MCF 10A (cell line): Measurements from ENCODE around the gene SYNJ2BP. TPM values are rescaled to one million over a fixed set of nuclear protein-coding genes. Genes with fewer than 3 reads are reported as not detected.

Experiments used
- Bru-seq: library from RNA; stranded (reverse); fragments of 400-500 nt; gene quantifications from one replicate; lab custom pipeline; 2021; lab: Mats Ljungman, UMichigan
- BruChase-seq, 2 experiments: library from RNA; stranded (reverse); fragments of 400-500 nt; gene quantifications; one replicate each; lab custom pipeline; 2021; lab: Mats Ljungman, UMichigan
- BruUV-seq: library from RNA; stranded (reverse); fragments of 400-500 nt; replicated peaks from 2 replicates; lab custom pipeline; 2021; lab: Mats Ljungman, UMichigan
- CTCF ChIA-PET: fragments of 300-600 bp; sonication (Branson Sonifier 250); formaldehyde crosslinking; extraction: SDS; loops from one replicate; lab custom pipeline; 2021; ENCODE audit warnings: antibody characterized with exemption, inconsistent platforms; lab: Yijun Ruan, JAX
- POLR2A ChIA-PET: fragments of 300-600, 350-650 bp; sonication (Branson Sonifier 250); formaldehyde crosslinking; extraction: SDS; loops from one replicate; lab custom pipeline; 2020; ENCODE audit warnings: antibody characterized with exemption, inconsistent platforms; lab: Yijun Ruan, JAX
- DNase-seq: peaks from one replicate; pipeline ENCODE4 v3.0.0-alpha.2; 2018; ENCODE audit not compliant: unreplicated experiment
- H3K27ac Mint-ChIP-seq: one replicate; pipeline ENCODE4 v1.8.0; 2022; ENCODE audit warnings: mild to moderate bottlenecking, low read depth, mixed read lengths; ENCODE audit not compliant: unreplicated experiment
- H3K27me3 Mint-ChIP-seq: one replicate; pipeline ENCODE4 v1.8.0; 2022; ENCODE audit warnings: mixed read lengths; ENCODE audit not compliant: insufficient read depth, unreplicated experiment
- H3K36me3 Mint-ChIP-seq: one replicate; pipeline ENCODE4 v1.8.0; 2022; ENCODE audit warnings: mild to moderate bottlenecking, moderate library complexity, mixed read lengths; ENCODE audit not compliant: insufficient read depth, unreplicated experiment
- H3K4me1 Mint-ChIP-seq: one replicate; pipeline ENCODE4 v1.8.0; 2022; ENCODE audit warnings: mixed read lengths; ENCODE audit not compliant: insufficient read depth, unreplicated experiment
- H3K4me3 Mint-ChIP-seq: one replicate; pipeline ENCODE4 v1.8.0; 2022; ENCODE audit warnings: mild to moderate bottlenecking, moderate library complexity, mixed read lengths; ENCODE audit not compliant: unreplicated experiment
- H3K9me3 Mint-ChIP-seq: one replicate; pipeline ENCODE4 v1.8.0; 2022; ENCODE audit warnings: mixed read lengths; ENCODE audit not compliant: unreplicated experiment
- CTCF ChIP-seq: fragments of 200-600 bp; IDR thresholded peaks from one replicate; pipeline ENCODE4 v1.8.0; 2022; ENCODE audit warnings: antibody characterized with exemption, mild to moderate bottlenecking; ENCODE audit not compliant: unreplicated experiment
- intact Hi-C: fragments of 100-400 bp; cut with micrococcal nuclease; formaldehyde crosslinking; loops from 2 replicates; pipeline ENCODE4 v1.14.1; 2022
- long read RNA-seq: library from polyadenylated mRNA; stranded (forward); transcript quantifications from one replicate; pipeline ENCODE4 v2.0.0, GENCODE V29; 2022
- total RNA-seq: library from RNA; stranded (reverse); gene quantifications from 2 replicates; pipeline ENCODE4 v1.2.3, GENCODE V29; 2022

SYNJ2BP gene
- 12.6 and 20.0 TPM in 2 replicates for total RNA-seq
- Bru-seq, nascent RNA = percentile 89 among the genes with signal in this experiment
- BruChase-seq, experiment 1, labeled RNA remaining after a 6-hour chase = percentile 99 among the genes with signal in this experiment
- BruChase-seq, experiment 2, labeled RNA remaining after a 2-hour chase = percentile 98 among the genes with signal in this experiment
- long read RNA-seq, full-length matches to known transcripts = 8 of 18 reads
- long read RNA-seq, partial matches to known transcripts = 0 of 18 reads
- long read RNA-seq, other reads (novel, unspliced or antisense) = 10 of 18 reads

GRCh38 chr14:70416725-70417349 is at the start of gene SYNJ2BP:
TSS of gene SYNJ2BP (minus strand) at chr14:70417090. CDS start at chr14:70416963, 127 bp downstream.
- POLR2A ChIA-PET = interaction anchor here (0.5 to 2.2 kb wide), 5 partner anchors 9 to 1018 kb away, joined by 3 to 25 read pairs (median 4); partner anchors contain the start of genes COX16, ERH and SLC39A9
- CTCF ChIA-PET = interaction anchor here (0.7 kb wide), 3 partner anchors 20 to 147 kb away, joined by 3 read pairs; no protein-coding TSS in a partner anchor
- Mint-ChIP-seq H3K4me1 (peaks cover 21% of the 10 kb centered on the region), H3K27ac (peak within 1 kb of the TSS; percentile 81), H3K9me3 (no peaks in the 10 kb centered on the region), H3K36me3 (no peaks in the 10 kb centered on the region), H3K27me3 (no peaks in the 10 kb centered on the region), H3K4me3 (peak within 1 kb of the TSS; percentile 96)
- BruUV-seq = no TSS peak
- peak; percentile 88 for DNase-seq
- intact Hi-C loops = loop anchor here (5.0 kb wide), 1 partner anchor 60 kb away; the partner anchor contains the start of gene COX16
- no peak for TF ChIP-seq CTCF

- H3K27ac Mint-ChIP-seq = no peak overlapping the region
- no peaks in the 10 kb centered on the region for H3K36me3 Mint-ChIP-seq
- no peaks in the 10 kb centered on the region for H3K27me3 Mint-ChIP-seq
- ChIA-PET CTCF (no interaction called here), POLR2A (no interaction called here)
- no peak for DNase-seq
- no TSS peak for BruUV-seq
- H3K4me3 Mint-ChIP-seq = no peak overlapping the region
- H3K9me3 Mint-ChIP-seq = no peaks in the 10 kb centered on the region
- intact Hi-C loops = no loop called here
- no peak for TF ChIP-seq CTCF
- H3K4me1 Mint-ChIP-seq = no peaks in the 10 kb centered on the region
These were observed 37.8 kb upstream of the SYNJ2BP start for GRCh38 chr14:70454731-70455130.

- H3K27me3 Mint-ChIP-seq = no peaks in the 10 kb centered on the region
- TF ChIP-seq CTCF = no peak
- intact Hi-C loops = no loop called here
- POLR2A ChIA-PET = no interaction called here
- no peak for DNase-seq
- BruUV-seq = no TSS peak
- H3K27ac Mint-ChIP-seq = no peak within 1 kb of the TSS
- no peaks in the 10 kb centered on the region for H3K9me3 Mint-ChIP-seq
- CTCF ChIA-PET = interaction anchor here (0.6 kb wide), 1 partner anchor 63 kb away, joined by 3 read pairs; no protein-coding TSS in a partner anchor
- no peaks in the 10 kb centered on the region for H3K36me3 Mint-ChIP-seq
- no peak within 1 kb of the TSS for H3K4me3 Mint-ChIP-seq
- H3K4me1 Mint-ChIP-seq = peaks cover 10% of the 10 kb centered on the region
These were observed 35.0 kb upstream of the SYNJ2BP start, which contains the start of gene ADAM21 for GRCh38 chr14:70451874-70452273. TSS of gene ADAM21 (plus strand) at chr14:70452174. CDS start at chr14:70457500, 5,326 bp downstream.
